ENCODE results near the gene LZTR1.

Gene LZTR1

DNA sequence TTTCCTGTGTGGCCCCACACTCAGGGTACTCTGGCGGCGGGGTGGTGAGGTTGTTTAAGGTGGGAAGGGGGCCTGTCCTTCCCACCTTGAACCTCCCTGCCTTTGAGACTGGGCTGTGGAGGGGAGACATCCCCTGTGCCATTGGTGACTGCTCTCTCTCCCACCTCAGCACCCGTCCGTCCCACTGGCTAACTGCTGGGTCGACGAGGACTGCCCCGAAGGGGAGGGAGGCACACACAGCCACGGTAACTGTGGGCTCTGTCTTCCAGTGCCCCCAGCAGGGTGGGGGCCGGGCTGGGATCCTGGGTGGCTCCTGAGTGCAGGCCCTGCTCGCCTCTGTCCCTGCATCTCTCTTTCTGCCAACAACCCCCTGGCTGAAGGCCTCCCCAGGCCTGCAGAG is 40.4 kb downstream of the LZTR1 start:
- Histone ChIP-seq H3K18ac (ENCODE audit: low read depth in 1 of 2, low read length in 2 of 2) (no peak overlapping the region), H2BK15ac (ENCODE audit: low read depth, poor library complexity, severe bottlenecking) (no peak overlapping the region), H3K4me3 (ENCODE audit: insufficient read depth in 1 of 2, low read depth in 1 of 2, low read length in 2 of 2) (no peak overlapping the region), H3K27ac (ENCODE audit: low read length, poor library complexity, severe bottlenecking) (no peak overlapping the region), H3K79me1 (replicated peaks; ENCODE audit: low read length, poor library complexity, severe bottlenecking) (no peaks in the 10 kb centered on the region), H3K9me3 (ENCODE audit: control insufficient read depth, low read length) (no peaks in the 10 kb centered on the region), H4K91ac (ENCODE audit: low read length) (no peak overlapping the region), H3K9ac (ENCODE audit: low read length) (no peak overlapping the region), H3K14ac (ENCODE audit: low read length in 2 of 2) (peak overlapping the region in 1 of 2 experiments; percentile 27), H2BK120ac (ENCODE audit: low read depth, low read length) (no peak overlapping the region), H3K4me1 (ENCODE audit: control insufficient read depth, insufficient read depth, low read depth, low read length) (peaks cover 3% of the 10 kb centered on the region), H3K36me3 (ENCODE audit: control insufficient read depth in 1 of 2, insufficient read depth in 2 of 2, low read depth in 1 of 2, low read length in 2 of 2) (no peaks in the 10 kb centered on the region), H2BK5ac (ENCODE audit: low read depth, low read length, poor library complexity, severe bottlenecking) (no peak overlapping the region), H2AK5ac (ENCODE audit: low read length, severe bottlenecking) (no peak overlapping the region), H3K23ac (ENCODE audit: low read length in 2 of 2) (peak overlapping the region in 1 of 2 experiments; percentile 35), H3K4me2 (ENCODE audit: low read length, poor library complexity, severe bottlenecking) (no peak overlapping the region), H2AFZ (ENCODE audit: low read depth, low read length) (no peak overlapping the region), H2BK12ac (ENCODE audit: low read length in 2 of 2) (no peak overlapping the region), H3K27me3 (ENCODE audit: control insufficient read depth in 1 of 2, insufficient read depth in 1 of 2, low read length in 2 of 2) (peaks cover 0 to 30% of the 10 kb centered on the region in 2 experiments), H4K8ac (ENCODE audit: low read length) (no peak overlapping the region), H3K4ac (ENCODE audit: low read depth in 1 of 2, low read length in 2 of 2) (no peak overlapping the region)
- WGBS: 91% methylated on average over 8 of the region's 10 CpGs
- DNase-seq: no peak

DNA sequence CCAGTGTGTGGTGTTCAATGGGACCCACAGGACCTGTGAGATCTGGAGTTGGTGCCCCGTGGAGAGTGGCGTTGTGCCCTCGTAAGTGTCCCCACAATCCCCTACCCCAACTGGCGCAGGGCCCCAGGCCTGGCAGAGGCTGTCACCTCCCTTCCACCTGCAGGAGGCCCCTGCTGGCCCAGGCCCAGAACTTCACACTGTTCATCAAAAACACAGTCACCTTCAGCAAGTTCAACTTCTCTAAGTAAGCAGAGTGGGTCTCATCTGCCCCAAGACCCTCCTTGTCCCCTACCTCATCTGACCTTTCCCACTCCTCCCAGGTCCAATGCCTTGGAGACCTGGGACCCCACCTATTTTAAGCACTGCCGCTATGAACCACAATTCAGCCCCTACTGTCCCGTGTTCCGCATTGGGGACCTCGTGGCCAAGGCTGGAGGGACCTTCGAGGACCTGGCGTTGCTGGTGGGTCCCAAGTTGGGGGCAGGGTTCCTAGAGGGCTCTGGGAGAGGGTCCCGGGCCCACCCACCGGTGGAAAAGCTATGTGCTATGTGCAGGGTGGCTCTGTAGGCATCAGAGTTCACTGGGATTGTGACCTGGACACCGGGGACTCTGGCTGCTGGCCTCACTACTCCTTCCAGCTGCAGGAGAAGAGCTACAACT is 41.0 kb downstream of the LZTR1 start:
- DNase-seq: no peak
- Histone ChIP-seq H3K18ac (ENCODE audit: low read depth in 1 of 2, low read length in 2 of 2) (no peak overlapping the region), H2BK120ac (ENCODE audit: low read depth, low read length) (no peak overlapping the region), H3K14ac (ENCODE audit: low read length in 2 of 2) (no peak overlapping the region), H3K4me2 (ENCODE audit: low read length, poor library complexity, severe bottlenecking) (no peak overlapping the region), H3K36me3 (ENCODE audit: control insufficient read depth in 1 of 2, insufficient read depth in 2 of 2, low read depth in 1 of 2, low read length in 2 of 2) (no peaks in the 10 kb centered on the region), H3K4me1 (ENCODE audit: control insufficient read depth, insufficient read depth, low read depth, low read length) (peaks cover 5% of the 10 kb centered on the region), H2BK12ac (ENCODE audit: low read length in 2 of 2) (no peak overlapping the region), H3K27me3 (ENCODE audit: control insufficient read depth in 1 of 2, insufficient read depth in 1 of 2, low read length in 2 of 2) (peaks cover 0 to 32% of the 10 kb centered on the region in 2 experiments), H3K4ac (ENCODE audit: low read depth in 1 of 2, low read length in 2 of 2) (no peak overlapping the region), H4K8ac (ENCODE audit: low read length) (no peak overlapping the region), H3K27ac (ENCODE audit: low read length, poor library complexity, severe bottlenecking) (no peak overlapping the region), H3K23ac (ENCODE audit: low read length in 2 of 2) (no peak overlapping the region), H3K9ac (ENCODE audit: low read length) (no peak overlapping the region), H2BK5ac (ENCODE audit: low read depth, low read length, poor library complexity, severe bottlenecking) (no peak overlapping the region), H2AFZ (ENCODE audit: low read depth, low read length) (no peak overlapping the region), H4K91ac (ENCODE audit: low read length) (no peak overlapping the region), H2BK15ac (ENCODE audit: low read depth, poor library complexity, severe bottlenecking) (no peak overlapping the region), H3K79me1 (replicated peaks; ENCODE audit: low read length, poor library complexity, severe bottlenecking) (no peaks in the 10 kb centered on the region), H3K4me3 (ENCODE audit: insufficient read depth in 1 of 2, low read depth in 1 of 2, low read length in 2 of 2) (no peak overlapping the region), H2AK5ac (ENCODE audit: low read length, severe bottlenecking) (no peak overlapping the region), H3K9me3 (ENCODE audit: control insufficient read depth, low read length) (no peaks in the 10 kb centered on the region)
- WGBS: 82% methylated on average over 13 of the region's 13 CpGs

DNA sequence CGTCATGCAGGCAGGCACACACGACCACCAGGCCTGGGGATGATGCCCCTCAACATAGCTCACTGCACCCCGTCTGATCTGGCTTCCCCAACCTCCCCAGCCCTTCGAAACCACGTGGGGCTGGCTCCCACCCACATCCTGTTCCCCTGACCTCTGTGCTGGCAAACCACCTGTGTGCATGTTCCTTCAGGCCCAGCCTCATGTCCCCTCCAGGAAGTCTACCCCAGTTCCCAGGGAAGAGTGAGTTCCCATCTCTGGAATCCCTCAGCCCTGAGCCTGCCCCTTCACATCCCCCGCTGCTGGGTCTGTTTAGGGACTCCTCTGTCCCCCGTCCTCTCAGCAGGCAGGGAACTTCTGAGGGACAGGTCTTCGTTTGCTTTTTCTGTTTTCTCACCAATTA is 43.2 kb downstream of the LZTR1 start:
- Histone ChIP-seq H3K4ac (ENCODE audit: low read depth in 1 of 2, low read length in 2 of 2) (no peak overlapping the region), H3K14ac (ENCODE audit: low read length in 2 of 2) (no peak overlapping the region), H4K91ac (ENCODE audit: low read length) (no peak overlapping the region), H3K23ac (ENCODE audit: low read length in 2 of 2) (no peak overlapping the region), H3K18ac (ENCODE audit: low read depth in 1 of 2, low read length in 2 of 2) (no peak overlapping the region), H3K4me3 (ENCODE audit: insufficient read depth in 1 of 2, low read depth in 1 of 2, low read length in 2 of 2) (no peak overlapping the region), H3K79me1 (replicated peaks; ENCODE audit: low read length, poor library complexity, severe bottlenecking) (no peaks in the 10 kb centered on the region), H2AFZ (ENCODE audit: low read depth, low read length) (no peak overlapping the region), H3K4me1 (ENCODE audit: control insufficient read depth, insufficient read depth, low read depth, low read length) (peaks cover 7% of the 10 kb centered on the region), H4K8ac (ENCODE audit: low read length) (no peak overlapping the region), H3K36me3 (ENCODE audit: control insufficient read depth in 1 of 2, insufficient read depth in 2 of 2, low read depth in 1 of 2, low read length in 2 of 2) (peaks cover 0 to 4% of the 10 kb centered on the region in 2 experiments), H2BK120ac (ENCODE audit: low read depth, low read length) (no peak overlapping the region), H2BK12ac (ENCODE audit: low read length in 2 of 2) (no peak overlapping the region), H3K9me3 (ENCODE audit: control insufficient read depth, low read length) (no peaks in the 10 kb centered on the region), H2BK5ac (ENCODE audit: low read depth, low read length, poor library complexity, severe bottlenecking) (no peak overlapping the region), H3K9ac (ENCODE audit: low read length) (no peak overlapping the region), H3K27me3 (ENCODE audit: control insufficient read depth in 1 of 2, insufficient read depth in 1 of 2, low read length in 2 of 2) (peaks cover 11 to 45% of the 10 kb centered on the region in 2 experiments), H3K27ac (ENCODE audit: low read length, poor library complexity, severe bottlenecking) (no peak overlapping the region), H2AK5ac (ENCODE audit: low read length, severe bottlenecking) (no peak overlapping the region), H2BK15ac (ENCODE audit: low read depth, poor library complexity, severe bottlenecking) (no peak overlapping the region), H3K4me2 (ENCODE audit: low read length, poor library complexity, severe bottlenecking) (no peak overlapping the region)
- DNase-seq: no peak
- 69% methylated on average over 7 of the region's 8 CpGs for WGBS

DNA sequence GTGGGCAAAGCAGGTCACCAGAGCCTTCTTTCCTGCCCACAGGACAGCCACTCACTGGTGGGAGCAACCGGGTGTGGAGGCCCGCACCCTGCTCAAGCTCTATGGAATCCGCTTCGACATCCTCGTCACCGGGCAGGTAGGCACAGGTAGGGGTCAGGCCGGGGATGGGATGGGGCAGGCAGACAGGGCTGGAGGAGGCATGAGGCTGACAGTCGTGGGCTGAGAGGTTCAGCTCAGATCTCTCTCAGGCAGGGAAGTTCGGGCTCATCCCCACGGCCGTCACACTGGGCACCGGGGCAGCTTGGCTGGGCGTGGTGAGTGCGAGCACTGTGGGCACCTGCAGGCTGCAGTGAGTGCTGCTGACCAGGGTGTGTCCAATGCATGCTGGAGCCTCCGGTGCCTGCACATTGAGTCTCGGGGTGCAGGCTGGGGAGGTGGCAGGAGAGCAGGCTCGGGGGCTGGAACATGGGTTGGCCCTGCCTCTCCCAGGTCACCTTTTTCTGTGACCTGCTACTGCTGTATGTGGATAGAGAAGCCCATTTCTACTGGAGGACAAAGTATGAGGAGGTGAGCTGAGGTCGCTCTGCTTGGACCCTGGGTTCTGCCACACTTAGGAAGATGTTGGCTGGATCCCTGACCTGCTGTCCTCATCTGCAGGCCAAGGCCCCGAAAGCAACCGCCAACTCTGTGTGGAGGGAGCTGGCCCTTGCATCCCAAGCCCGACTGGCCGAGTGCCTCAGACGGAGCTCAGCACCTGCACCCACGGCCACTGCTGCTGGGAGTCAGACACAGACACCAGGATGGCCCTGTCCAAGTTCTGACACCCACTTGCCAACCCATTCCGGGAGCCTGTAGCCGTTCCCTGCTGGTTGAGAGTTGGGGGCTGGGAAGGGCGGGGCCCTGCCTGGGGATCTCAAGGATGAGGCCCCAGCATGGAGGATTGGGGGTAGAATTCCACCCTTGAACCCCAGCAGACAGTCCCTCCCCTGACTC is 44.0 kb downstream of the LZTR1 start:
- Histone ChIP-seq H4K8ac (ENCODE audit: low read length) (no peak overlapping the region), H2BK120ac (ENCODE audit: low read depth, low read length) (no peak overlapping the region), H3K4me2 (ENCODE audit: low read length, poor library complexity, severe bottlenecking) (no peak overlapping the region), H2BK15ac (ENCODE audit: low read depth, poor library complexity, severe bottlenecking) (no peak overlapping the region), H3K4me3 (ENCODE audit: insufficient read depth in 1 of 2, low read depth in 1 of 2, low read length in 2 of 2) (no peak overlapping the region), H3K4me1 (ENCODE audit: control insufficient read depth, insufficient read depth, low read depth, low read length) (peaks cover 7% of the 10 kb centered on the region), H3K27ac (ENCODE audit: low read length, poor library complexity, severe bottlenecking) (no peak overlapping the region), H3K4ac (ENCODE audit: low read depth in 1 of 2, low read length in 2 of 2) (no peak overlapping the region), H2AK5ac (ENCODE audit: low read length, severe bottlenecking) (no peak overlapping the region), H3K18ac (ENCODE audit: low read depth in 1 of 2, low read length in 2 of 2) (no peak overlapping the region), H3K14ac (ENCODE audit: low read length in 2 of 2) (peak overlapping the region in 1 of 2 experiments; percentile 45), H3K9me3 (ENCODE audit: control insufficient read depth, low read length) (no peaks in the 10 kb centered on the region), H3K79me1 (replicated peaks; ENCODE audit: low read length, poor library complexity, severe bottlenecking) (no peaks in the 10 kb centered on the region), H2BK5ac (ENCODE audit: low read depth, low read length, poor library complexity, severe bottlenecking) (no peak overlapping the region), H3K9ac (ENCODE audit: low read length) (no peak overlapping the region), H2AFZ (ENCODE audit: low read depth, low read length) (no peak overlapping the region), H3K36me3 (ENCODE audit: control insufficient read depth in 1 of 2, insufficient read depth in 2 of 2, low read depth in 1 of 2, low read length in 2 of 2) (peaks cover 0 to 4% of the 10 kb centered on the region in 2 experiments), H4K91ac (ENCODE audit: low read length) (peak overlapping the region; percentile 16), H3K27me3 (ENCODE audit: control insufficient read depth in 1 of 2, insufficient read depth in 1 of 2, low read length in 2 of 2) (peaks cover 19 to 52% of the 10 kb centered on the region in 2 experiments), H2BK12ac (ENCODE audit: low read length in 2 of 2) (no peak overlapping the region), H3K23ac (ENCODE audit: low read length in 2 of 2) (no peak overlapping the region)
- 87% methylated on average over 25 of the region's 27 CpGs for WGBS
- DNase-seq: no peak
